ENCODE measurements around the gene ZBTB42. TPM values are rescaled to one million over a fixed set of nuclear protein-coding genes. Genes with fewer than 3 reads are reported as not detected.

The ZBTB42 gene
- total and polyA plus RNA-seq, 2 of the 13 experiments (the other 11 are each of a cell fraction or from before 2014, with no cell fraction given), result 2.8 to 4.2 TPM

DNA sequence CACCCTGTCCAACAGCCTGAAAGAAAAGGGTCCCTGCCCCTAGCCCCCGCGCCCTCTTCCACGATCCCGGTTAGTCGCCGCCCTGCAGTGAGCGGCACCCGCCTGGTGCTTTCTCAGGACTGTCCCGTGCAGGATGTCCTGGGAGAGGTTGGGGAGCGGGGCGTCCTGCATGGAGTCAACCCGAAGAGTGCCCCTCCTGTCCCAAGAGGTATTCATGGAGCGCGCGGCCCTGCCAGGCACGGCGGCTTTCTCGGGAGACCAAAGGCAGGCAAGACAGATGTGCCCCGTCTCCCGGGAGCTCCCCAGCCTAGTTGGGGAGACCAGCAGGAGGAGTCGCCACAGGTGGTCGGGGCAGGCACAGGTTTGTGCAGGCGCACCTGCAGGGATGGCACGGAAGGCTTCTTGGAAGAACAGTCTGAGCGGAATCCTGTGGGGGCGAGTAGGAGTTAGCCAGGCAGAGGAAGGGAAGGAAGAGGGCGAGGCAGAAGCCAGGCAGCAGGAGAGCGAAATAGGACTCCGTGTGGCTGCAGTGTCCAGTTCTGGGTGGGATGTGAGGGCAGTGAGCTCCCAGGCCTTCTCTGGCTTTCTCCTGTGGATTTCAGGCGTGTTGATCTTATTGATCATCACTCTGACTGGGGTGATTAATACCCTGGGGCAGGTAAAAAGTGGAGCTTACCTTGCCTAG lies 47.2 kb upstream of the ZBTB42 start (continued):
- TF ChIP-seq, protein P1, sequence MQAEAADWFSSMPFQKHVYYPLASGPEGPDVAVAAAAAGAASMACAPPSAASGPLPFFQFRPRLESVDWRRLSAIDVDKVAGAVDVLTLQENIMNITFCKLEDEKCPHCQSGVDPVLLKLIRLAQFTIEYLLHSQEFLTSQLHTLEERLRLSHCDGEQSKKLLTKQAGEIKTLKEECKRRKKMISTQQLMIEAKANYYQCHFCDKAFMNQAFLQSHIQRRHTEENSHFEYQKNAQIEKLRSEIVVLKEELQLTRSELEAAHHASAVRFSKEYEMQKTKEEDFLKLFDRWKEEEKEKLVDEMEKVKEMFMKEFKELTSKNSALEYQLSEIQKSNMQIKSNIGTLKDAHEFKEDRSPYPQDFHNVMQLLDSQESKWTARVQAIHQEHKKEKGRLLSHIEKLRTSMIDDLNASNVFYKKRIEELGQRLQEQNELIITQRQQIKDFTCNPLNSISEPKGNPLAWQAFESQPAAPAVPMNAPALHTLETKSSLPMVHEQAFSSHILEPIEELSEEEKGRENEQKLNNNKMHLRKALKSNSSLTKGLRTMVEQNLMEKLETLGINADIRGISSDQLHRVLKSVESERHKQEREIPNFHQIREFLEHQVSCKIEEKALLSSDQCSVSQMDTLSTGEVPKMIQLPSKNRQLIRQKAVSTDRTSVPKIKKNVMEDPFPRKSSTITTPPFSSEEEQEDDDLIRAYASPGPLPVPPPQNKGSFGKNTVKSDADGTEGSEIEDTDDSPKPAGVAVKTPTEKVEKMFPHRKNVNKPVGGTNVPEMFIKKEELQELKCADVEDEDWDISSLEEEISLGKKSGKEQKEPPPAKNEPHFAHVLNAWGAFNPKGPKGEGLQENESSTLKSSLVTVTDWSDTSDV (CRISPR knock-in tag; IDR thresholded peaks at IDR 0.05), result 0 out of 2 replicates have a peak, but pooled peaks have one; percentile 5
- TF ChIP-seq ZNF230 (CRISPR knock-in tag; IDR thresholded peaks at IDR 0.05) (0 out of 2 replicates have a peak, but pooled peaks have one; percentile 6), SALL2 (CRISPR knock-in tag; IDR thresholded peaks at IDR 0.05) (0 out of 2 replicates have a peak, but pooled peaks have one; percentile 7), HNF1A (IDR thresholded peaks at IDR 0.05; ENCODE audit: low read depth) (no peak), HNF1A (CRISPR knock-in tag; IDR thresholded peaks at IDR 0.05; ENCODE audit: borderline replicate concordance) (0 out of 2 replicates have a peak, but pooled peaks have one; percentile 5), SETDB1 (CRISPR knock-in tag; IDR thresholded peaks at IDR 0.05; ENCODE audit: borderline replicate concordance) (0 out of 2 replicates have a peak, but pooled peaks have one; percentile 74), ZNF598 (CRISPR knock-in tag; IDR thresholded peaks at IDR 0.05; ENCODE audit: borderline replicate concordance) (no peak), TEAD3 (CRISPR knock-in tag; optimal IDR thresholded peaks at IDR 0.05; ENCODE audit: borderline replicate concordance) (no peak), HES4 (CRISPR knock-in tag; IDR thresholded peaks at IDR 0.05; ENCODE audit: borderline replicate concordance) (peak; percentile 12; the same call in 1 of the 2 replicates), ZNF20 (CRISPR knock-in tag; IDR thresholded peaks at IDR 0.05) (peak; percentile 9; the same call in 1 of the 2 replicates), THAP7 (CRISPR knock-in tag; IDR thresholded peaks at IDR 0.05) (no peak), ZFP82 (CRISPR knock-in tag; IDR thresholded peaks at IDR 0.05; ENCODE audit: borderline replicate concordance) (0 out of 2 replicates have a peak, but pooled peaks have one; percentile 13), ZNF446 (CRISPR knock-in tag; IDR thresholded peaks at IDR 0.05) (0 out of 2 replicates have a peak, but pooled peaks have one; percentile 42)
- TF ChIP-seq, protein P2, sequence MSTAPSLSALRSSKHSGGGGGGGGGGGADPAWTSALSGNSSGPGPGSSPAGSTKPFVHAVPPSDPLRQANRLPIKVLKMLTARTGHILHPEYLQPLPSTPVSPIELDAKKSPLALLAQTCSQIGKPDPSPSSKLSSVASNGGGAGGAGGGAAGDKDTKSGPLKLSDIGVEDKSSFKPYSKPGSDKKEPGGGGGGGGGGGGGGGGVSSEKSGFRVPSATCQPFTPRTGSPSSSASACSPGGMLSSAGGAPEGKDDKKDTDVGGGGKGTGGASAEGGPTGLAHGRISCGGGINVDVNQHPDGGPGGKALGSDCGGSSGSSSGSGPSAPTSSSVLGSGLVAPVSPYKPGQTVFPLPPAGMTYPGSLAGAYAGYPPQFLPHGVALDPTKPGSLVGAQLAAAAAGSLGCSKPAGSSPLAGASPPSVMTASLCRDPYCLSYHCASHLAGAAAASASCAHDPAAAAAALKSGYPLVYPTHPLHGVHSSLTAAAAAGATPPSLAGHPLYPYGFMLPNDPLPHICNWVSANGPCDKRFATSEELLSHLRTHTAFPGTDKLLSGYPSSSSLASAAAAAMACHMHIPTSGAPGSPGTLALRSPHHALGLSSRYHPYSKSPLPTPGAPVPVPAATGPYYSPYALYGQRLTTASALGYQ (CRISPR knock-in tag; IDR thresholded peaks at IDR 0.05), result no peak
- TF ChIP-seq, protein P3, sequence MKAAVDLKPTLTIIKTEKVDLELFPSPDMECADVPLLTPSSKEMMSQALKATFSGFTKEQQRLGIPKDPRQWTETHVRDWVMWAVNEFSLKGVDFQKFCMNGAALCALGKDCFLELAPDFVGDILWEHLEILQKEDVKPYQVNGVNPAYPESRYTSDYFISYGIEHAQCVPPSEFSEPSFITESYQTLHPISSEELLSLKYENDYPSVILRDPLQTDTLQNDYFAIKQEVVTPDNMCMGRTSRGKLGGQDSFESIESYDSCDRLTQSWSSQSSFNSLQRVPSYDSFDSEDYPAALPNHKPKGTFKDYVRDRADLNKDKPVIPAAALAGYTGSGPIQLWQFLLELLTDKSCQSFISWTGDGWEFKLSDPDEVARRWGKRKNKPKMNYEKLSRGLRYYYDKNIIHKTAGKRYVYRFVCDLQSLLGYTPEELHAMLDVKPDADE (CRISPR knock-in tag; IDR thresholded peaks at IDR 0.05), result peak; percentile 20; the same call in 1 of the 2 replicates

Measured in HepG2 (cell line).